SU-DHL-6 (cell line): ENCODE results near the gene AGPAT4.

Source experiments
- EZH2phosphoT487 ChIP-seq: fragments of 200-600 bp; sonication (generic), shearing (Covaris generic); conservative IDR thresholded peaks from 2 replicates; pipeline ENCODE4 v1.6.1; 2018; ENCODE audit warnings: mild to moderate bottlenecking, antibody characterized with exemption, low read length, moderate library complexity, mixed read lengths
- TF ChIP-seq, protein P1 (sequence below): fragments of 200-600 bp; sonication (generic); IDR thresholded peaks from one replicate; pipeline ENCODE4 v1.5.1; 2017; ENCODE audit warnings: antibody characterized with exemption, mild to moderate bottlenecking, low read length, moderate library complexity; ENCODE audit not compliant: insufficient read depth, poor library complexity, severe bottlenecking

DNA sequence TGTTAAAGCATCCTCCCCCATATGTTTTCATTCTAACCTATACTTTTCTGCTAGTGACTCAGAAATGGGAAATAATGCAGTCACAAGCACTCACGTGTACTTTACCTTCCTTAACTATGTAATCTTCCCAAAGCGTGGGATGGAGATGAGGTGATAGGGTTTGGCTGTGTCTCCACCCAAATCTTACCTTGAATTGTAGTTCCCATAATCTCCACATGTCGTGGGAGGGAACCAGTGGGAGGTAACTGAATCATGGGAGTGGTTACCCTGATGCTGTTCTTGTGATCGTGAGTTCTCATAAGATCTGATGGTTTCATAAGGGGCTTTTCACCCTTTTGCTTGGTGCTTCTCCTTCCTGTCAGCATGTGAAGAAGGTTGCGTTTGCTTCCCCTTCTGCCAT is 35.4 kb downstream of the AGPAT4 start:
- no peak for TF ChIP-seq EZH2phosphoT487
- TF ChIP-seq, protein P1, sequence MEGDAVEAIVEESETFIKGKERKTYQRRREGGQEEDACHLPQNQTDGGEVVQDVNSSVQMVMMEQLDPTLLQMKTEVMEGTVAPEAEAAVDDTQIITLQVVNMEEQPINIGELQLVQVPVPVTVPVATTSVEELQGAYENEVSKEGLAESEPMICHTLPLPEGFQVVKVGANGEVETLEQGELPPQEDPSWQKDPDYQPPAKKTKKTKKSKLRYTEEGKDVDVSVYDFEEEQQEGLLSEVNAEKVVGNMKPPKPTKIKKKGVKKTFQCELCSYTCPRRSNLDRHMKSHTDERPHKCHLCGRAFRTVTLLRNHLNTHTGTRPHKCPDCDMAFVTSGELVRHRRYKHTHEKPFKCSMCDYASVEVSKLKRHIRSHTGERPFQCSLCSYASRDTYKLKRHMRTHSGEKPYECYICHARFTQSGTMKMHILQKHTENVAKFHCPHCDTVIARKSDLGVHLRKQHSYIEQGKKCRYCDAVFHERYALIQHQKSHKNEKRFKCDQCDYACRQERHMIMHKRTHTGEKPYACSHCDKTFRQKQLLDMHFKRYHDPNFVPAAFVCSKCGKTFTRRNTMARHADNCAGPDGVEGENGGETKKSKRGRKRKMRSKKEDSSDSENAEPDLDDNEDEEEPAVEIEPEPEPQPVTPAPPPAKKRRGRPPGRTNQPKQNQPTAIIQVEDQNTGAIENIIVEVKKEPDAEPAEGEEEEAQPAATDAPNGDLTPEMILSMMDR: no peak
